ENCODE results near the gene DPP6.

The DPP6 gene

GRCh38 chr7:154735766-154736165 lies 683.6 kb downstream of the DPP6 start:
- no peak overlapping the region for H3K4me3 ChIP-seq (ENCODE audit: severe bottlenecking)
- ATAC-seq (ENCODE audit: low read depth) (no peak), DNase-seq (ENCODE audit: low spot score) (no peak)
- no peaks in the 10 kb centered on the region for H3K4me1 ChIP-seq (ENCODE audit: insufficient read depth, poor library complexity, severe bottlenecking)
- no peak overlapping the region for H3K27ac ChIP-seq (ENCODE audit: poor library complexity, severe bottlenecking)
- TF ChIP-seq, protein P1, sequence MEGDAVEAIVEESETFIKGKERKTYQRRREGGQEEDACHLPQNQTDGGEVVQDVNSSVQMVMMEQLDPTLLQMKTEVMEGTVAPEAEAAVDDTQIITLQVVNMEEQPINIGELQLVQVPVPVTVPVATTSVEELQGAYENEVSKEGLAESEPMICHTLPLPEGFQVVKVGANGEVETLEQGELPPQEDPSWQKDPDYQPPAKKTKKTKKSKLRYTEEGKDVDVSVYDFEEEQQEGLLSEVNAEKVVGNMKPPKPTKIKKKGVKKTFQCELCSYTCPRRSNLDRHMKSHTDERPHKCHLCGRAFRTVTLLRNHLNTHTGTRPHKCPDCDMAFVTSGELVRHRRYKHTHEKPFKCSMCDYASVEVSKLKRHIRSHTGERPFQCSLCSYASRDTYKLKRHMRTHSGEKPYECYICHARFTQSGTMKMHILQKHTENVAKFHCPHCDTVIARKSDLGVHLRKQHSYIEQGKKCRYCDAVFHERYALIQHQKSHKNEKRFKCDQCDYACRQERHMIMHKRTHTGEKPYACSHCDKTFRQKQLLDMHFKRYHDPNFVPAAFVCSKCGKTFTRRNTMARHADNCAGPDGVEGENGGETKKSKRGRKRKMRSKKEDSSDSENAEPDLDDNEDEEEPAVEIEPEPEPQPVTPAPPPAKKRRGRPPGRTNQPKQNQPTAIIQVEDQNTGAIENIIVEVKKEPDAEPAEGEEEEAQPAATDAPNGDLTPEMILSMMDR (IDR thresholded peaks at IDR 0.05; ENCODE audit: poor library complexity, severe bottlenecking): no peak
- H3K36me3 ChIP-seq (ENCODE audit: low read depth): no peaks in the 10 kb centered on the region
- no peaks in the 10 kb centered on the region for H3K9me3 ChIP-seq (ENCODE audit: severe bottlenecking)
- H3K27me3 ChIP-seq (ENCODE audit: insufficient read depth, poor library complexity, severe bottlenecking): no peaks in the 10 kb centered on the region

GRCh38 chr7:154736389-154736788 lies 684.2 kb downstream of the DPP6 start:
- no peak for ATAC-seq (ENCODE audit: low read depth)

DNA sequence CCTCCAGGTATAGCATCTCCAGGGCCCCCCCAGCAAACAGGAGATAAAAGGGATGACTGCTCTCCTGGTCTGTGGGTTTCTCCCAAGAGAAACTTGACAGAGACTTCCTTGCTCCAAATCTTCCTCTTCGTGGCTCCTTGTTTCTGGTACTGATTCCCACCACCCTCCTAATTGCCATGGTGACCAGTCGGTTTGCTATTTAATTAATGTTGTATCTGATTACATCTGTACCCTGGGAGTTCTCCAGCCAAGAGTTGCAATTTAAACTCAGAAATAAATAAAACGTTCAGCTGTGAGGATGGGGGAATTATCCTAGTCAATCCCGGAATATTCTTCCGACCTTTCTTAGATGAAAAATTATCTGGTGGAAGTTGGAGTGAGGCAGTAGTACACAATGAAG lies 686.0 kb downstream of the DPP6 start:
- Histone ChIP-seq H3K27me3 (ENCODE audit: insufficient read depth, poor library complexity, severe bottlenecking) (no peaks in the 10 kb centered on the region), H3K27ac (ENCODE audit: poor library complexity, severe bottlenecking) (no peak overlapping the region), H3K9me3 (ENCODE audit: severe bottlenecking) (no peaks in the 10 kb centered on the region), H3K4me3 (ENCODE audit: severe bottlenecking) (no peak overlapping the region), H3K36me3 (ENCODE audit: low read depth) (no peaks in the 10 kb centered on the region), H3K4me1 (ENCODE audit: insufficient read depth, poor library complexity, severe bottlenecking) (no peaks in the 10 kb centered on the region)
- DNase-seq (ENCODE audit: low spot score) (no peak), ATAC-seq (ENCODE audit: low read depth) (no peak)
- TF ChIP-seq, protein P1 (IDR thresholded peaks at IDR 0.05; ENCODE audit: poor library complexity, severe bottlenecking): no peak

More at GRCh38 chr7:154736389-154736788, 684.2 kb downstream of the DPP6 start:
- TF ChIP-seq, protein P1 (IDR thresholded peaks at IDR 0.05; ENCODE audit: poor library complexity, severe bottlenecking): no peak
- Histone ChIP-seq H3K4me1 (ENCODE audit: insufficient read depth, poor library complexity, severe bottlenecking) (no peaks in the 10 kb centered on the region), H3K36me3 (ENCODE audit: low read depth) (no peaks in the 10 kb centered on the region), H3K4me3 (ENCODE audit: severe bottlenecking) (no peak overlapping the region), H3K9me3 (ENCODE audit: severe bottlenecking) (no peaks in the 10 kb centered on the region), H3K27me3 (ENCODE audit: insufficient read depth, poor library complexity, severe bottlenecking) (no peaks in the 10 kb centered on the region), H3K27ac (ENCODE audit: poor library complexity, severe bottlenecking) (no peak overlapping the region)
- DNase-seq (ENCODE audit: low spot score): no peak

- DNase-seq (ENCODE audit: low spot score) (no peak), ATAC-seq (ENCODE audit: low read depth) (no peak)
- H3K36me3 ChIP-seq (ENCODE audit: low read depth): no peaks in the 10 kb centered on the region
- H3K27me3 ChIP-seq (ENCODE audit: insufficient read depth, poor library complexity, severe bottlenecking): no peaks in the 10 kb centered on the region
- TF ChIP-seq, protein P1 (IDR thresholded peaks at IDR 0.05; ENCODE audit: poor library complexity, severe bottlenecking): no peak
- no peak overlapping the region for H3K27ac ChIP-seq (ENCODE audit: poor library complexity, severe bottlenecking)
- H3K4me3 ChIP-seq (ENCODE audit: severe bottlenecking): no peak overlapping the region
- no peaks in the 10 kb centered on the region for H3K4me1 ChIP-seq (ENCODE audit: insufficient read depth, poor library complexity, severe bottlenecking)
- H3K9me3 ChIP-seq (ENCODE audit: severe bottlenecking): no peaks in the 10 kb centered on the region
Measured at GRCh38 chr7:154741131-154741530, 688.9 kb downstream of the DPP6 start.

GRCh38 chr7:154743206-154743605 lies 691.0 kb downstream of the DPP6 start:
- Histone ChIP-seq H3K4me1 (ENCODE audit: insufficient read depth, poor library complexity, severe bottlenecking) (no peaks in the 10 kb centered on the region), H3K4me3 (ENCODE audit: severe bottlenecking) (no peak overlapping the region), H3K27me3 (ENCODE audit: insufficient read depth, poor library complexity, severe bottlenecking) (no peaks in the 10 kb centered on the region), H3K36me3 (ENCODE audit: low read depth) (no peaks in the 10 kb centered on the region), H3K9me3 (ENCODE audit: severe bottlenecking) (no peaks in the 10 kb centered on the region), H3K27ac (ENCODE audit: poor library complexity, severe bottlenecking) (no peak overlapping the region)
- ATAC-seq (ENCODE audit: low read depth) (no peak), DNase-seq (ENCODE audit: low spot score) (no peak)
- TF ChIP-seq, protein P1 (IDR thresholded peaks at IDR 0.05; ENCODE audit: poor library complexity, severe bottlenecking): no peak

Measured in RWPE2 (cell line).